NCI-H2171 (cell line): Measurements from ENCODE around the gene EPHX1.

Source experiments
- DNase-seq: peaks from one replicate; lab custom pipeline; 2025; lab: John Stamatoyannopoulos, UW

EPHX1 gene

DNA sequence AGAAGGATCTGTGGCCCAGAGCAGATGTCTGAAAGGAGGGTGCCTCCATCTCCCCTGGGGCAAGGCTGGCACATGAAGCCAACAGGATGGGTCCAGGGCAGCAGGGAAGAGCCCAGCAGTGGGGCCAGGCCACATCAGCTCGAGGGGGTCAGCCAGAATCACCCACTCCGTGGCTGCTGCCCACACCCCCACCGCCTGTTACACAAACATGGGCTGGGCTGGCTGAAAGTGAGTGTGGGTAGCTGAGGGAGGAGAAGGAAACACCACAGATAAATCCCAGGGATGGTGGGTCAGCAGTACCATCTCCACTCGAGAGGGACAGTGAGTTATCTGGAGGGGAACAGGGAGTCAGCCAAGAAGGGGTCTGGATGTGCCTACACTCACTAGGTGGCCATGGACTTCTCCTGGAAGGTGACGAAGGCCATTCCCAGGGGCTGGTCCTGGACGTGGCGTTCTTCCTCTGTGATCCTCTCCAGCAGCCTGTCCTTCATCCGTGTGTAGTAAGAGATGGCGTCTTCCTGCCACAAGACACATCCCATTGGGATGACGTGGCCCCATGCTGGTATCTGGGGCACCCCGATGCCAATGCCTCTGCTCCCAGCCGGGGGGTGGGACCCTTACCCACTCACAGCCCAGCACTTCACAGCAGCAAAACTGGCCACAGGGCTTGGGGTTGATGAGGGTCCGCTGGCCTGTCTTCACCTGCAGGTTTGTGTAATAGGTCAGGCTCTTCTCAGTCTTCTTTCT lies 52.1 kb downstream of the EPHX1 start:
- no peak for DNase-seq

DNA sequence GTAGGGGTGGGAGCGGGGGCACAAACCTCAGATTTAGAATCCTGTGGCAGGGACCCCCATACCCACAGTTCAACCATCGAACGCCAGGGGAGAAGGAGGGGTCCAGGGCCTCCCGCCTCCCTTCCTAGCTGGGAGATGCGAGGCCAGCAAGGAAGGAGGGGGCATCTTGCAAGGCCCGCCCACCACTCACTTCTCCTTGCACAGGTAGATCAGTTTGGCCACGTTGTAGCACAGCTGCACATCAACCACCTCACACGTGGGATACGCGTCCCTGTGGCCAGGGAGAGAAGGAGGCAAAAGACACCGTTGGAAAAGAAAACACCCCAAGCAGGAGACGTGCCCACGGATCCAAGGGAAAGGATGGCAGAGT lies 52.6 kb downstream of the EPHX1 start:
- no peak for DNase-seq

DNA sequence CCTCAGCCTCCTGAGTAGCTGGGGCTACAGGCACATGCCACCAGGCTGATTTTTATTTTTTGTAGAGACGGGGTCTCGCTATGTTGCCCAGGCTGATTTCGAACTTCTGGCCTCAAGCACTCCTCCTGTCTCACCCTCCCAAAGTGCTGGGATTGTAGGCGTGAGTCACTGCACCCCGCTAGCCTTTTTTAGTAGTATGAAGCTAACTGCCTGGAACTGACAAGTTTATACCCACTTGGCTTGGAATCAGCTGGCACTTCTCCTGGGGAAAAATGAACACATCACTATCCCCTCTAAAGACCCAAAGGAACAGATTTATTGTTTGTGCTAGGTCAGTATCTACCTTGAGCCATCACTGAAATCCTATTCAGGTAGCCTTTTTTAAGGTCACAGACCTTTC lies 53.2 kb downstream of the EPHX1 start:
- DNase-seq, result no peak

DNA sequence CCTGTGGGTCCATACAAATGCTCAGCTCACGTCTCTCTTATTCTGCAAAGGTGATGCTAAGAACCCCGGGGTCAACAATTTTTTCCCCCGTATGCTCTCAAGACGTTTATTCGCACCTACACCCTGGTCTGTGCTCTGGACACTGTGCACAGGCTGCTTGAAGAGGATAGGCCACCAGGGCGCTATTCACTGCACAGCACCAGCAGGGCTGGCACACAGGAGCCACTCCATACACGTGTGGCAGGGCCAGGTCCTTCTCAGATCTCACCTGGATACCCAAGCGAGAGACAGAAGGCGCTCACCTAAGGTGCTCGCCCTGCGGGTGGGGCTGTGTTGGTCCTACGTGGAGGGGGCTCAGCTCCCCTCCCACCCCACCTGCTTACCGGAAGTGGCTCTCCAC lies 55.6 kb downstream of the EPHX1 start:
- no peak for DNase-seq

DNA sequence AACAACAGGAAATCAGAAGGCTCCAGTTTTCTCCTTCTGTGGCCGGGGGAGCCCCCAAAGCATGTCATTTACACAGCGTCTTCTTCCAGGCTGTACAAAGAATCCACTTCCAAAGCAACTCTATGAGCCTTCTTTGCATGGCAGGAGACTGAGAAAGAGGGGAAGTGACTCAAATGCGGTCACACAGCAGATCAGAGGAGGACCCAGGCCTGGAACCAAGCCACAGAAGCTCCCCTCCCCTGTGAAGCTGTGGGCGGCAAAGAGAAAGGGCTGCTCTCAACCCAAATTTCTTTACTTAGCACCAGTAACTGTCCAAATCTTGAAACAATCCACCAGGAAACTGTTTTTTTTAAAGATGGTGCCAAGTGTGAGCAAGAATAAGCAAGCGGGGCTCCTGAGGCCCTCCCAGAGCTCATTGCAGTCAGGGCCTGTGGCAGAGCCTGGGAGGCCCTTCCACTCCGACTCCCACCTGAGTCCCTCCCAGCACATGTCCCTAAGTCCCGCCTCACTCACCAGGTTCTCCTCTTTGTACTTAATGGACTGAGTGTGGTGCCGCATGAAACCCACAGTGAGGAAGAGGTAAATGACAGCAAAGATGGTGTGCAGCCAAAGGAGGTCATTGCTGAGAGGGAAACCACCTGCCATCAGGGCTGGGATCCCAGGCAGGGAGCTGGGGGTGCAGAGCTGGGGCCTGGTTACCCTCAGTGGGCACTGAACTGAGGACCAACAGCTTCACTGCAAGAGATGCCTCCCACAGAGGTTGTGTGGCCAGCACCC lies 56.3 kb downstream of the EPHX1 start:
- DNase-seq, result no peak

DNA sequence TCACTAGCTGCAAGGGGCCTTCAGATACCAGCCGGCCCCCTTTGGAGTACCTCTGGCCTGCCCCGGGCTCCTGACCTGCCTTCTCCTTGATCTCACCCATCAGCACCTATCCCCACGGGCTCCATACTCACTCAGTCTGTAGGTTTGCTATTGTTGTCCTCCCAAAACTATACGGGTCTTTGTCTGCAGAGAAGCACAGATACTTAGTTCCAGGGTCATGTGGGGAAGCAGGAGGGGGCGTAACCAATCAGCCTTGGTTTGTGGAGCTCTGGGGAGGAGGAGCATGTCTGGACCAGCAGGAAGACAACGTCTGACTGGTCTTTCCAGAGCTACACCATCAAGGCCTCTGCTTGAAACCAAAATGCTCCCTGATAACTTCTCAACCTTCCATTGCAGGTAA lies 57.1 kb downstream of the EPHX1 start:
- no peak for DNase-seq

DNA sequence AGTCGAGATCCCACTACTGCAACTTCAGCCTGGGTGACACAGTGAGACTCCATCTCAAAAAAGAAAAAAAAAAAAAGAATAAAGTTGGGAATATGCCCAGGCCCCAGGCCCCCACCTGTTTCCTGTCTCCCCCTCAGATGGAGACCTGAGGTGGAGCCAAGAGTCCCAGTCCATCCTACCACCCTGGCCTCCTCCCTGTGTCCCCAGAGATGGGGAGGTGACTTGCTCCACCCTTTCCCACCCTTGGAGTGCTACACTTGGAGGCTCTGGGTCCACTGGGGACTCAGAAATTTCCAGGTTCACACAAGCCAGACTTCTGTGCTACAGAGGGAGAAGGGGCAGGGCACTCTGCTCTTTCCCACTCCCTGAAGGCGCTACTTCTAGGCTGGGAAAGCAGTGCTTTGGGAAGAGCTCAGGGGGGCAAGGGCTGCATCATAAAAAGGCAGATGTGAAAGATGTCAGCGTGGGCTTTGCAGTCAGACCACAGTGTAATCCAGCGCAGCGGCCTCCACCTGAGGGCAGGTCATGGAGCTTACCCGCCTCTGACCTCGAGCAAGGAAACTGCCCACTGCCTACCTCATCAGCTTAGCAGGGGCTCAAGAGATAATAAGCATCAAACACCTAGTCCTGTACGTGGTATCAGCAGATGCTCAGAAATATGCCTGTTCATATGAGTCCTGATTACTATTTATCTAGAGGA lies 58.9 kb downstream of the EPHX1 start:
- no peak for DNase-seq

DNA sequence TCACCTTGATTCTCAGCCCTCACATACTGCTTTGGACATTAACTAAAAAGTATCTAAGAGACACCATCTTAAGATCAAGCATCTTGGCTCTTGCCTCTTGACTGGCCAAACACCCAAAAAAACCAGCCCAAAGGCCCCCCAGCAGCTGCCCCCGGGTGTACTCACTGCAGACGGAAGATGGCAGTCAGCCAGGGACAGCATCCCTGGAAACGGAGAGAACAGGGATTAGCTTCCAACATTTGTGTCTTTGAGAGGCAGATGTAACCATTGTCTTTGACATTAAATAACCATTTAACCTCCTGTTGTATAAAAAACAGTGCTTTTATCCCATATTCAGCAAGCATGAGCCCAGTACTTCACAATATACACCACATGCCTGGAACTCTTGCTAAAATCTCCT lies 61.0 kb downstream of the EPHX1 start:
- no peak for DNase-seq

DNA sequence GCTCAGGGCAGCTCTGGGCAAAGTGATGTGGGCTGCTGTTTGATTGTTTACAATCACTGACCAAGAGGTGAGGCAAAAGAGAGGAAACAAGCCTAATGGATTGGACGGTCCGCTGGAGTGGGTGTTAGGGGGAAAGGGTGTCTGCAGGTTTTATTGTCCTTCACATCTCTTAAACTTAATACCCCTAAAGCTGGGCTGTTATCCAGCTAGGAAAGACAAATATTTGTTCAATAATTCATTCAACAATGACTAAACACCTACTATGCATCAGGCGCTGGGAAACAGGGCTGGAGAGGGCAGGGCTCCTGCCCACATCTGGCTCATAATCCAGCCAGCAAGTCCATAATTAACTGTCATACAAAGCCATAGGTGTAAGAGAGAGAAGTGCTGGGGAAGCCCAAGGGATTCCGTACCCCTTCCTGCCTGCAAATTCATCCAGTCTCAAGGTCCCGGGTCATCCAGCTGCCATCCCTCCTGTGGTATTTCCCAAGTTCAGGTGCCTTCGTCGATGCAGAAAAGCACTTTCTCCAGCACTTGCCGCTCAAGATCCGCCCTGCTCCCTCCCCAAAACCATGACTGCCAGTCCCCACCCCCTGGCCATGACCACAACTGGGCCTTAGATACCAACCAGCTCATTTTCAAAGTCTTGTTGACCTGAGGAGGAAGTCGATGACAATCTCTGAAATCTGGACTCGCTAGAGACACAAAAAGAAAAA lies 61.6 kb downstream of the EPHX1 start:
- no peak for DNase-seq

DNA sequence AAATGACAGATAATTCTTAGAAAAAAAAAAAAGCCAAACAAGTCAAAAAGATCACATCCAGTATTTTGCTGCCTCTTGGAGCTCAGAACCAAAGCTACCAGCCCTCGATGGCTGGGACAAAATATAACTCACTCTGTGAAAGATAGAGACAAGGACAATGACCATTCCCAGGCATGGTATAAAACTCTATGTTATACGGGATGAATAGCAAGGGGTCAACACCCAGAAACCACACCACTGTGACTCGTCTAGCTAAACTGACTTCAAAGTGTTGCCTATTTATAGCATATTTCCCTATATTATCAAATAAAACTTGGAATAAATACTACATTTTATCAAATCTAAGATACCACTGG lies 62.1 kb downstream of the EPHX1 start:
- DNase-seq, result no peak

DNA sequence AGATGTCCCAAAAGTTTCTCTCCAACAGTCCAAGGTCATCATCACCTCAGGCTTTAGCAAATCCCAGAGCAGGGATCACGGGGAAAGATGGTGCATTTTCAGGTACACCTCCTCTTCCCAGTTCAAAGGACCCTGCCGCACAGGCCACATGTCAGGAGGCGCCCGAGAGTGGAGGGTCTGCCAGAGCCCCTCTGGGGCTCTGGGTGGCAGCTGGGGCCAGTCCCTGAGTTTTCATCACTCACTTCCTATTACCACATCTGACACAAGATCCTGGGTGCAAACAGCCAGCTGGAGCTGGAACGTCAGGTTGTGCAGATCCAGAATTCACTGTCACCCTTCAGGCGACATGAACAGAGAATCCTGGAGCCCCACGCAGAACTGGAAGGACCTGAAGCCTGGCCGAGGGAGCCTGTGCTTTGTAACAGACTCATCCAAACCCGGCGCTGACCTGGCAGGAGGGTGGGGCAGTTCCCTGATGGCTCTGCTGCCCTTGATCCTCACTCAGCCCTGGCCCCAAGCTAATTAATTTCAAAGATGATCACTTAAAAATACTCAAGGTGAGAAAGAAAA lies 63.4 kb downstream of the EPHX1 start:
- DNase-seq, result no peak

DNA sequence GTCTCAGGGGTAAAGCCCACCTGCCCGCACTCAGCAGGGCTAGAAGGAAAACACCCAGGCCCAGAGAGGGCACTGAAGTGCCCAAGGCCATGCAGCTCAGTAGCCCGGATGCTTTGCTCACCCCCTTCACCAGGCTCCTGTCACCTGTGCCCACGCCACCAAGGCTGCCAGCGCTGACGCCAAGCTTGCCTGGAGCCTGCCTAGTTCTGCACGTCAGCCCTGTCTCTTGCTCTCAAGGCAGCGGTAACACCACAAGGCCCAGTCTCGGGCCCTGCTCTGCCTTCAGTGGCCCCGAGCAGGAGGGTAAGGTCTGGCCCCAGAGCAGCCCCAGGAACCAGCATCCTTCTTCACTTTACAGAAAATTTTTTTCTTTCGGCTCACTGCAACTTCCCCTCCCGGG lies 64.5 kb downstream of the EPHX1 start:
- no peak for DNase-seq

DNA sequence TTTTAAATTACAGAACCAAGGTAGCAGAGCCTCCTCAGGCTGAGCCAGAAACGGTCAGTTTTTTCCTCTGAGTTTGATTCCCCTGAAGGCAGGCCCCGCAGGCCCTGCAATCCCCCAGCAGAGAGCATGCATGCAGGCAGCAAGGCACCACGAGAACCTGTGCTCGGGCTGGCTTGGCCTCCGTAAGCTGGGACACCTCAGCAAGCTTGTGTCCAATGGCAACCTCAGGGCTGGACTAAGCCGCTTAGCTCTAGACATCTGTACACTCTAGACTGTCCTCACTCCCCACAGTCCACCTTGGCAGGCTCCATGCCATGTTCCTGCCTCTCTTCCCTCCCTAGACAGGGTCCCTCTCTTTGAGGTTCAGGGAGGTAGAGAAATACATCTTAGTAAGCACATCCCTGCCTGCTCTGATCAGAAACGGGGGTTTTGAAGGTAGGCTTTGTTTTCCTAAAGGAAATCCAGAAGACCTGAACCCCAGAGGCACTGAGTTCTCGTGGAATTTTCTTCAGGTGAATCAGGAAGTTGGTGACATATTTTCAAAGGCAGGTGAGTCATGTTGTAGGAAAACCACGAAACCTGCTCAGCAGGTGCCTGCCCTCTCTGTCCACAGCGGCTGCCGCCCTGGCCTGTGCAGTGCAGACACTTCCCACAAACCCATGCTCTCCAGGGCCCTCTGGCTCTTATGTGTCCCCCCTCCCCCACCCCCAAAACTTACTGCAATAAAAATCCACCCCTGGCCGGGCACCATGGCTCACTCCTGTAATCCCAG lies 65.3 kb downstream of the EPHX1 start:
- DNase-seq, result no peak

DNA sequence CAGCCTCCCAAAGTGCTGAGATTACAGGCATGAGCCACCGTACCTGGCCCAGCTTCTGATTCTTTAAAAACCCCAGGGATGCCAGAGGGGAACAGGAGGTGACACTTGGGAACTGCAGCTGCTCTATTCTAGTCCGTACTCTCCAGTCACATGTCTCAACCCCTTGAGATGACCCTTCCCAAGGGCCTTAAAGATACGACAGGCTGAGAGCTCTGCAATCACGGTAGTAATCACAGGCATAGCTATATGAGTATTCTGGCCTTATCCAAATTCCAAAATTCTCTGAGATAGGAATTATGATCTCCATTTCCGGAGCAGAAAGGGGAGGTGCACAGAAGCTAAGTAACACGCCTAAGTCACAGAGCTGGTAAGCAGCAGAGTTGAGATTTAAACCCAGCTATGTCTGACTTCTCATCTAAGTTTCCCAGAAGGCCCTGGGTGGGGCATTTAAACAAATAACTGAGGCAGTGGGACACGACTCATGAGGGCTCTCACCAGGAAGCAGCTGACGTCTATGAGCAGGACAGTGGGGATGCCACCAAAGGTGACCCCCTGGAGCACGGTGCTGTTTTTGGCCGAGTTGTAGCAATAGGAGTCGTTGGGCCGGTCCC lies 67.1 kb downstream of the EPHX1 start:
- DNase-seq, result no peak

DNA sequence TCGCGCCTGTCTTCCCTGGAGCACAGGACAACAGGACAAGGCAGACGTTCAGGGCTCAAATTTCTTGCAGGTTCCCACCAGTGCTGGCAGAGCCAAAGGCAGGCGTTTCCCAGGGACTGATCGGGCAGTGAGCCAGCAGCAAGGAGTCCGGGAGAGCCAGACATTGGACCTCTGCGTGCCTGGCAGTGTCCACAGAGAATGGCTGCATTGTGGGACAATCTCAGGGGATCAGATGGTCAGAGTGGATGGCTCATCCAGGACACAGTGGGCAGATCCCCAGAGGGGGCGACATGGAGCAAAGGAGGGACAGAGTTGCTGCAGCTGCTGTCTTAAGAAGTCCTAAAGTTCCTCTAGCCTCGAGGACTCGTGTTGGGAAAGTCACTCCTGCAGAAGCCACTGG lies 67.7 kb downstream of the EPHX1 start:
- DNase-seq, result no peak

DNA sequence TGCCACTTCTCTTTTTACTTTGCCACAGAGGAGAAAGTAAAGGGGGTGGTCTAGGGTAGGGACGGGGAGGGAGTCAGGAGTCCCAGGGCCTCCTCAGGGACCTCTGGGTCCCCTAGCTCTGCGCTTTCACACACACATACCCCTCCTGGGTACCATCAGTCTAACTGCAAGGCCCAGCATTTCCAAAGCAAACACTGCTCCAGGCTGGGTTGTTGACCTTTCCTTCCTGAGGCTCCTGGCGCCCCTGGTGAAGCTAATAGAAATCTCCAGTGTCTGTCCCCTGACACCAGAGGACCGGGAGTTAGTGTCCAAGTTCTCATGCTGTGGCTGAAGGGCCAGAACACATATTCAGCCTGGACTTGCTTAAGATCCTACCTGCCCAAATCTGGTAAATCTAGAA lies 68.4 kb downstream of the EPHX1 start:
- no peak for DNase-seq

DNA sequence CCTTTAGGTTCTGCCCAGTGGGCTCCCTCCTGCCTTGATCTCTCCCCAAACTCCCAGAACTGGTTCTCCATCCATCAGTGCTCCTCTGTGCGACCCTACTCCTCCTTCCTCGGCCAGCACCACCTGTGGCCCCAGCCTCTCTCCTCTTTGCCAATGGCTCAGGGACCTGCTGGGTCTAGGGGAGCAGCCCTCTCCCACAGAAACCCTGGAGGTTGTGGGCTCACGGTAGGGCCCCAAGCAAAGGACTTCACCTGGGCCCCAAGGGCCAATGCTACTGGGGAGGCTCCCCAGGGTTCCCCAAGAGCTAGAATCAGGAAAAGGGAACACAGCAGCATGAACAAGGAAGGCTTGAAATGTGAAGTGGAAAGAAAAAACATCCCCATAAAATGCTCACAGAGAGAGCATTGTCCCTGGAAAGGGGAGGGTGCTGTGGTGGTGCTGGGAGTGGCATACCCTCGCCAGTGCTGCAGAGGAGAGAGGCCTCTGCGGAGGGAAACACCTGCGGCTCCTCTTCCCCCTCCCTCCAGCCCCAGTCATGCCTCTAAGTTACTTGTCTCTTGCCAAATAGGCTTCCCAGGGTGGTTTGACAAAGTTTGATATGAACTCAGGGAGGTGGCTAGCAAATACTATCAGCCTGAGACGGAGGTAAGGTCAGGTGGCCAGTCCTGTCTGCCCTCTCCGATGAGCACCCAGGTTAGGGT lies 69.7 kb downstream of the EPHX1 start:
- no peak for DNase-seq

DNA sequence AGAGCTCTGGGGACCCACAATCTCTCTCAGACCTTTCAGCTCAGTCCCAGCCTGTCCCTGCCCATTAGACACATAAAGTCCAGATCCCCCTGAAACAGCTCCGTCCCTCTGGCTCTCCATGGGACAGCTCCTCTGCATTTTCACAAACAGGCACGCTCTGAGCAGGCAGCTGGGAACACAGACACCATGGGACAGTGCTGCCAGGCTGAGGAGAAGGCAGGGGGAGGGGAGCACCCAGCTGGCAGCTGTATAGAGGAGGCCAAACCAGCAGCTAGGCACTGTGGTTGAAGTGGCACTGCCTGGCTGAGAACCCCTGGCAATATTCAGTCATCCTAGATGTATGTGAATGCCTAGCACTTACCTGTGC lies 70.3 kb downstream of the EPHX1 start:
- no peak for DNase-seq

DNA sequence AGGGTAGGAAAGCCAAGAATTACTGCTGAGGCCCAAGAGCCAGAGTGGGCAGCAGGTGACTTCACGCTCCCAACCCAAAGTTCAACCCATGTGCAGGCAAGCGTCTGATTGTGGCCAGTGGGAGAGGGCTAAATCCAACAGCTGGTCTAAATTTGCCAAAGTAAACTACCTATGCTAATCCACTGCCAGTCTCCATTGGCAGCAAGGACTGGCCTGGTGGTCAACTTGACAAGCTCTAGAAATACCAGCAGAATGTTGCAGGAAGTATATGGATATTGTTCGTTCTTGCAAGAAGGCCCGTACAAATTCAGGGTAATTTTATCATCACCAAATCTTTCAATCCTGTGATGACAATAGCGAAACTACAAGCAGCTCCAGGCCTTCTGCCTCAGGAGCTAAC lies 70.7 kb downstream of the EPHX1 start:
- DNase-seq, result no peak
